T-helper 2 cell treated with Interferon-gamma antibody and Interleukin-4, amounts not matched to agents 5 μg/mL and 100 μg/mL, for 36 hours (primary cell): ENCODE data around the gene NEURL2.
A peak's percentile ranks its signal among the peaks of the same experiment; 100 is the strongest.
"Not testable (repeated sequence)": the region's sequence is repeated elsewhere in the genome, so short reads cannot be mapped to it uniquely, and the experiment has no call there.

Source experiments
- DNase-seq: peaks from one replicate; pipeline ENCODE4 v3.0.0; 2021; ENCODE audit warnings: low spot score
- H3K27ac Mint-ChIP-seq: one replicate; pipeline ENCODE4 v1.8.0; 2021; ENCODE audit warnings: mild to moderate bottlenecking, mixed read lengths
- H3K27me3 Mint-ChIP-seq: one replicate; pipeline ENCODE4 v1.8.0; 2021; ENCODE audit warnings: low read depth, mixed read lengths
- H3K36me3 Mint-ChIP-seq: one replicate; pipeline ENCODE4 v1.8.0; 2021; ENCODE audit warnings: low read depth, mixed read lengths
- H3K4me1 Mint-ChIP-seq: one replicate; pipeline ENCODE4 v1.8.0; 2021; ENCODE audit warnings: low read depth, mixed read lengths
- H3K4me3 Mint-ChIP-seq: one replicate; pipeline ENCODE4 v1.8.0; 2022; ENCODE audit warnings: mild to moderate bottlenecking, moderate library complexity, mixed read lengths
- H3K9me3 Mint-ChIP-seq: one replicate; pipeline ENCODE4 v1.8.0; 2021; ENCODE audit warnings: mixed read lengths

The NEURL2 gene

GRCh38 chr20:45882469-45883099, 8.4 kb downstream of the NEURL2 start:
- peaks cover 37% of the 10 kb centered on the region for H3K4me1 Mint-ChIP-seq
- H3K27ac Mint-ChIP-seq: no peak overlapping the region

GRCh38 chr20:45880988-45881788, 9.8 kb downstream of the NEURL2 start, which contains the start of gene ZSWIM1:
TSS of gene ZSWIM1 (plus strand) at chr20:45881227. CDS start at chr20:45882593, 1,366 bp downstream.
- H3K27ac Mint-ChIP-seq: peak within 1 kb of the TSS; percentile 87
- H3K4me1 Mint-ChIP-seq: peaks cover 34% of the 10 kb centered on the region
- peak; percentile 97 for DNase-seq
- H3K9me3 Mint-ChIP-seq: no peaks in the 10 kb centered on the region
- H3K36me3 Mint-ChIP-seq: peaks cover 30% of the 10 kb centered on the region
- no peaks in the 10 kb centered on the region for H3K27me3 Mint-ChIP-seq
- H3K4me3 Mint-ChIP-seq: peak within 1 kb of the TSS; percentile 89

More at GRCh38 chr20:45882469-45883099, 8.4 kb downstream of the NEURL2 start:
- DNase-seq: no peak
- no peaks in the 10 kb centered on the region for H3K27me3 Mint-ChIP-seq
- no peaks in the 10 kb centered on the region for H3K9me3 Mint-ChIP-seq
- H3K4me3 Mint-ChIP-seq: peak overlapping the region; percentile 64
- H3K36me3 Mint-ChIP-seq: peaks cover 31% of the 10 kb centered on the region

GRCh38 chr20:45878076-45878761, 12.8 kb downstream of the NEURL2 start:
- no peaks in the 10 kb centered on the region for H3K27me3 Mint-ChIP-seq
- H3K4me3 Mint-ChIP-seq: no peak overlapping the region
- DNase-seq: no peak
- no peak overlapping the region for H3K27ac Mint-ChIP-seq
- no peaks in the 10 kb centered on the region for H3K9me3 Mint-ChIP-seq
- peaks cover 24% of the 10 kb centered on the region for H3K4me1 Mint-ChIP-seq
- H3K36me3 Mint-ChIP-seq: peaks cover 21% of the 10 kb centered on the region

- peaks cover 5% of the 10 kb centered on the region for H3K4me1 Mint-ChIP-seq
- no peaks in the 10 kb centered on the region for H3K9me3 Mint-ChIP-seq
- H3K27me3 Mint-ChIP-seq: no peaks in the 10 kb centered on the region
- no peak for DNase-seq
- peaks cover 8% of the 10 kb centered on the region for H3K36me3 Mint-ChIP-seq
- H3K27ac Mint-ChIP-seq: no peak overlapping the region
- no peak overlapping the region for H3K4me3 Mint-ChIP-seq
These were observed 16.4 kb downstream of the NEURL2 start for GRCh38 chr20:45874576-45874975.

DNA sequence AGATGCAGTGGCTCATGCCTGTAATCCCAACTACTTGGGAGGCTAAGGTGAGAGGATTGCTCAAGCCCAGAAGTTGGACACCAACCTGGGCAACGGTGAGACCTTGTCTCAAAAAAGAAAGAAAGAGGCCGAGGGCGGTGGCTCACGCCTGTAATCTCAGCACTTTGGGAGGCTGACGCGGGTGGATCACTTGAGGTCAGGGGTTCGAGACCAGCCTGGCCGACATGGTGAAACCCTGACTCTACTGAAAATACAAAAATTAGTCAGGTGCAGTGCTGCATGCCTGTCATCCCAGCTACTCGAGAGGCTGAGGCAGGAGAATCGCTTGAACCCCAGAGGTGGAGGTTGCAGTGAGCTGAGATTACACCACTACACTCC, 16.9 kb downstream of the NEURL2 start:
- not testable (repeated sequence) for H3K27ac Mint-ChIP-seq, H3K9me3 Mint-ChIP-seq, H3K27me3 Mint-ChIP-seq, H3K4me1 Mint-ChIP-seq, H3K4me3 Mint-ChIP-seq, H3K36me3 Mint-ChIP-seq, DNase-seq

- H3K27ac Mint-ChIP-seq: no peak overlapping the region
- no peaks in the 10 kb centered on the region for H3K9me3 Mint-ChIP-seq
- no peak overlapping the region for H3K4me3 Mint-ChIP-seq
- H3K36me3 Mint-ChIP-seq: peaks cover 8% of the 10 kb centered on the region
- H3K27me3 Mint-ChIP-seq: no peaks in the 10 kb centered on the region
- no peak for DNase-seq
- H3K4me1 Mint-ChIP-seq: peaks cover 5% of the 10 kb centered on the region
These were observed 17.5 kb downstream of the NEURL2 start for GRCh38 chr20:45873409-45874103.

DNA sequence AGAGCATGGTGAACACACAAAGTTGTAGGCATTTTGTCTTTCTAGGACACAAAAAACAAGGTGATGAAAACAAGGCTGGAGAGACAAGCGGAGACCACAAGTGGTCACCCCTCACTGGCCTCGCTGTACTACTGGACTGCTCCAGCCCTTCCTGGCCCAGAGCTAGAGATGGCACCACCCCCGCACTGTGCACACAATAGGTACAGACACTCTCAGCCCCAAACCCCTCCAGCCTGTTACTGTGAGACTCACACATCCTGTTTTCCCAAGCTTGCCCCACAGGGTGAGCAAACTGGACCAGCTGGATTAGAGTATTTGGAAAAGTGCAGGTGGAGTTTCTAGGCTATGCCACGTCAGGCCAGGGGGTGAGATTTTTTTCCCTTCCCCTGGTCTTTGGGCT, 18.4 kb downstream of the NEURL2 start:
- no peak for DNase-seq
- Mint-ChIP-seq H3K4me3 (no peak overlapping the region), H3K27me3 (no peaks in the 10 kb centered on the region), H3K27ac (no peak overlapping the region), H3K9me3 (no peaks in the 10 kb centered on the region), H3K36me3 (peaks cover 8% of the 10 kb centered on the region), H3K4me1 (peaks cover 5% of the 10 kb centered on the region)

DNA sequence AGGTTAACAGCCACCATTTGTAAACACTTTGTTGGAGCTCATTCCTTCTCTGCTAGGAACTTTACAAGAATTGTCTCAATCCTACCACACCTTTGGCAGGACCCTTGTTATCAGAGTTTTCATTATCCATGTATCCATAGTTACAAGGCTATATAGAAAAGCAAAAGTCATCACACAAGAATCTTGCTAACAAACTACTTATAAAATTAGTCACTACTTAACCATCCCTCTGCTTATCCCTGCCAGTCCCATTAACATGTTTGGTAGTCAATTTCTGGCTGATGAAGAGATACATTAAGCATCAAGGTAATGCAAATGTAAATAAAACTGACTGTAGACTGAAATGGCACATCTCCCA, 23.2 kb downstream of the NEURL2 start:
- H3K36me3 Mint-ChIP-seq: peaks cover 7% of the 10 kb centered on the region
- peaks cover 1% of the 10 kb centered on the region for H3K4me1 Mint-ChIP-seq
- no peak for DNase-seq
- H3K4me3 Mint-ChIP-seq: no peak overlapping the region
- H3K27ac Mint-ChIP-seq: no peak overlapping the region
- H3K27me3 Mint-ChIP-seq: no peaks in the 10 kb centered on the region
- H3K9me3 Mint-ChIP-seq: no peaks in the 10 kb centered on the region

DNA sequence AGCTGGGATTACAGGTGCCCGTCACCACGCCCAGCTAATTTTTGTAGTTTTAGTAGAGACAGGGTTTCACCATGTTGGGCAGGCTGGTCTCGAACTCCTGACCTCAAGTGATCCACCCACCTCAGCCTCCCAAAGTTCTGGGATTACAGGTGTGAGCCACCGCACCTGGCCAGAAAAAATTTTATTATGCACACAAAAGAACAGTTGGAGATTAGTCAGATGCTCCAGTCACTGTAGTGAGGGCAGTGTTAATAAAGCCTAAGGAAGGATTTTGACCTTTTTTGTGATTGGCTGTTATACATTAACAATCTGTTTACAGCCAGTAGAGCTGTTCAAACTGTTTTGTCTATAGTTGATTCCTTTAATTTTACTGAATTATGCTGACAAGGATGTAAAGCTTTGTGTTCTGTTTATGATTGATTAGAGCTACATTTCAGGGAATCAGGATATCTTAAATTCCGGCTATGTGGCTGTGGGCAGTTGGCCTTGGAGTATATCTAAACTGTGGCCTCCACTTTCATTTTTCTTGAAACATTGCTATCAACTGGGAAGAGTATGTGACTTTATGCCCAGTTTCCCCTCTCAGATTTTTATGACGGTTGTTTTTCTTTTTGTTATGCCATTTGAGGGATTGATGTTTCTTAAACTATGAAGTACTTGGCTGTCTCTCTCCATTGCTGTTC, 23.7 kb downstream of the NEURL2 start:
- Mint-ChIP-seq H3K4me1 (peaks cover under 1% of the 10 kb centered on the region), H3K36me3 (peaks cover 5% of the 10 kb centered on the region), H3K4me3 (no peak overlapping the region), H3K27ac (no peak overlapping the region), H3K27me3 (no peaks in the 10 kb centered on the region), H3K9me3 (no peaks in the 10 kb centered on the region)
- DNase-seq: no peak

DNA sequence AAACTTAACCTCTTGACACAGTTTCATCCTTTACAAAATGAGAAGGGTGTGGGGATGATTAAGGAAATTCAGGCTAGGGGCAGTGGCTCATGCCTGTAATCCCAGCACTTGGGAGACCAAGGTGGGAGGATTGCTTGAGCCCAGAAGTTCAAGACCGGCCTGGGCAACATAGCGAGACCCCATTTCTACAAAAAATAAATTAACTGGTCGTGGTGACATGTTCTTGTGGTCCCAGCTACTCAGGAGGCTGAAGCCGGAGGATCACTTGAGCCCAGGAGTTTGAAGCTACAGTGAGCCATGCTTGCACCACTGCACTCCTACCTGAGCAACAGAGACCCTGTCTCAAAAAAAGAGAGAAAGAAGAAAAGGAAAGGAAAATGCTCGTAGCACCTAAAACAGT, 24.6 kb downstream of the NEURL2 start:
- H3K27me3 Mint-ChIP-seq: no peaks in the 10 kb centered on the region

DNA sequence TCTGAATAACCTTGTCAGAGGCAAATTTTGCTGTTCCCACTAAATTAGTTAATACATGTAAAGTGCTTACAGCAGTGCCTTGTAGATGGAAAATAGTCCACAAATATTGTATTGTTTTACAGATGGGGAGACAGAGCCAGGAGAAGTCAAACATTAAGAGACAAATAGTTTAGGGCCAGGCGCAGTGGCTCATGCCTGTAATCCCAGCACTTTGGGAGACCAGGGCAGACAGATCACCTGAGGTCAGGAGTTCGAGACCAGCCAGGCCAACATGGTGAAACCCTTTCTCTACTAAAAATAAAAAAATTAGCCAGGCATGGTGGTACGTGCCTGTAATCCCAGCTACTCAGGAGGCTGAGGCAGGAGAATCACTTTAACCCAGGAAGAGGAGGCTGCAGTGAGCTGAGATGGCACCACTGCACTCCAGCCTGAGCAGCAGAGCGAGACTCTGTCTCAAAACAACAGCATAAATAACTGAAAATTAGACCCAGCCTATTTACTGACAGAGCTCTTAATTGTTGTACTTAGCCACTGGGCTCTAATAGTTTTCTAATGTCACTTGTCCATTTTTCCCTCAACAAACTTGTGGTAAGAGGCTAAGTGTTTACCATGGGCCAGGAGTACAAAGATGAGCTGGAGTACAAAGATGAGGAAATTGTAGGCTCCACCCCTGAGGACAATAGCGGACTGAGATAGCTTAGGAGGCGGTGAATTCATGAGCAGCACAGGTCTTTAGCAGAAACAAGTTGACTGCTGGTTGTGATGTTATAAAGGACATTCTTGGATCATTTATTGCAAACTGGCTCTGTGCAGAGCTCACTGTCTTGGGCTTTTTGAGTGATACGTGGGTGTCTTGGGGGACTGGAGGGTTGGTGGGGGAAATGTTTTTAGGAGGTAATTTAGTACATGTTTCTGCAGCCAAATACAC, 27.2 kb downstream of the NEURL2 start:
- no peaks in the 10 kb centered on the region for H3K27me3 Mint-ChIP-seq
- no peaks in the 10 kb centered on the region for H3K9me3 Mint-ChIP-seq
- peaks cover 14% of the 10 kb centered on the region for H3K4me1 Mint-ChIP-seq
- H3K27ac Mint-ChIP-seq: no peak overlapping the region
- DNase-seq: no peak
- H3K4me3 Mint-ChIP-seq: no peak overlapping the region
- peaks cover 4% of the 10 kb centered on the region for H3K36me3 Mint-ChIP-seq

More for the DNA sequence above, 24.6 kb downstream of the NEURL2 start:
- DNase-seq: no peak
- Mint-ChIP-seq H3K9me3 (no peaks in the 10 kb centered on the region), H3K4me3 (no peak overlapping the region), H3K36me3 (peaks cover 4% of the 10 kb centered on the region), H3K4me1 (no peaks in the 10 kb centered on the region), H3K27ac (no peak overlapping the region)

DNA sequence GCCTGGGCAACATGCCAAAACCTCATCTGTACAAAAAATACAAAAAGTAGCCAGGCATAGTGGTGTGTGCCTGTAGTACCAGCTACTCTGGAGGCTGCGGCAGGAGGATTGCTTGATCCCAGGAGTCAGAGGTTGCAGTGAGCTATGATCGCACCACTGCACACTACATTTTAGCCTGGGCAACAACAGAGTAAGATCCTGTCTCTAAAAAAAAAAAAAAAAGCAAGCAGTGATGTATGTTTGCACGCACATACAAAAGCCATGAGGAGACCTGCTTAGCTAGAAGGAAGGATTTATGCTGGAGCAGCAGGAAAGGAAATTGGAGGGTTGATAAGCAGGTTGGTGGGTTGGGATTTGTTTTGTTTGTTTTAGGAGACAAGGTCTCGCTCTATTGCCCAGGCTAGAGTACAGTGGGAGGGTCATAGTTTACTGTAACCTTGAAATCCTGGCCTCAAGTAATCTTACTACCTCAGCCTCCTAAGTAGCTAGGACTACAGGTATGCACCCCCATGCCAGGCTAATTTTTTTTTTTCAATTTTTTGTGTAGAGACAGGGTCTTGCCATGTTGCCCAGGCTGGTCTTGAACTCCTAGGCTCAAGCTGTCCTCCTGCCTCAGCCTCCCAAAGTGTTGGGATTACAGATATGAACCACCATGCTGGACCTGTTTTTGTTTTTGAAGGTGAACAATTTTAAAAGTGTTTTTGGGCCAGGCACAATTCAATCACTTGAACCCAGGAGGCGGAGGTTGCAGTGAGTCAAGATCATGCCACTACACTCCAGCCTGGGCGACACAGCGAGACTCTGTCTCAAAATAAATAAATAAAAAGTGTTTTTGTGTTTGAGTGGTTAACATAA, 29.6 kb downstream of the NEURL2 start:
- no peak overlapping the region for H3K4me3 Mint-ChIP-seq
- no peaks in the 10 kb centered on the region for H3K9me3 Mint-ChIP-seq
- no peak for DNase-seq
- no peak overlapping the region for H3K27ac Mint-ChIP-seq
- peaks cover 29% of the 10 kb centered on the region for H3K4me1 Mint-ChIP-seq
- peaks cover 4% of the 10 kb centered on the region for H3K36me3 Mint-ChIP-seq
- H3K27me3 Mint-ChIP-seq: no peaks in the 10 kb centered on the region
